Measurements from ENCODE around the gene ZNF775.

DNA sequence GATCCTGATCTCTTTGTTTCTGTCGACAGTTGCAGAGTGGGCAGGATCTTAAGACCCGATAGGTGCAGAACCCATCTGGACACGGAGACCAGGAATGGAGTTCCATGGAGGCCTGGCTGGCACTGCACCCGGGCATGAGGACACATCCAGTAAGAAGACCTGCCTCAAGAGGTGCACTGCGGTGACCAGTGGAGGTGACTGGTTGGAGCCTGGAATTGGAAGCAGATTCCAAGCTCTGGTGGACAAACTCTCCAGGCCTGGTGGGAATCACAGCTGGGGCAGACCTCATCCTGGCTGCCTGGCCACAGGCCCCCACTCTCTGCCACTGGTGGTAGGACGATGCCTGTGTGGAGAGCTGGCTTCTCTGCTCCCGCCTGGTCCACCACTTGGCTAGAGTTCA lies 31.0 kb downstream of the ZNF775 start:
- TF ChIP-seq TAF1 (IDR thresholded peaks at IDR 0.05; ENCODE audit: low read depth, low read length) (no peak), POLR2A (IDR thresholded peaks at IDR 0.05; ENCODE audit: low read depth, low read length) (no peak), POU2F2 (IDR thresholded peaks at IDR 0.05; ENCODE audit: low read depth, low read length) (no peak), POLR2AphosphoS5 (IDR thresholded peaks at IDR 0.05; ENCODE audit: low read depth, low read length) (no peak), PAX5 (IDR thresholded peaks at IDR 0.05; ENCODE audit: insufficient read depth, low read length, severe bottlenecking) (no peak), SPI1 (IDR thresholded peaks at IDR 0.05; ENCODE audit: low read depth, low read length) (no peak)

Data from GM12891 (cell line).